WTC11 (cell line): ENCODE measurements around the gene EPHB3. TPM values are rescaled to one million over a fixed set of nuclear protein-coding genes. Genes with fewer than 3 reads are reported as not detected.

Source experiments
- ATAC-seq: fragments of 200-7000 bp; cut with Tn5 transposase; 2 replicates; pipeline ENCODE4 v1.10.0; 2021; ENCODE audit warnings: mild to moderate bottlenecking, moderate library complexity
- CTCF ChIA-PET: fragments of 300-600 bp; sonication (Branson Sonifier 250); formaldehyde crosslinking; loops from one replicate; lab custom pipeline; 2021; ENCODE audit warnings: antibody characterized with exemption; lab: Charles Lee
- POLR2A ChIA-PET: fragments of 350-600 bp; sonication (Branson Sonifier 250); formaldehyde crosslinking; loops from one replicate; lab custom pipeline; 2021; ENCODE audit warnings: antibody characterized with exemption; lab: Charles Lee
- DNase-seq: peaks from one replicate; pipeline ENCODE4 v3.0.0; 2021; ENCODE audit warnings: low spot score
- H3K27ac Mint-ChIP-seq: 2 replicates; pipeline ENCODE4 v1.8.0; 2021; ENCODE audit warnings: mixed read lengths
- H3K27me3 Mint-ChIP-seq: 2 replicates; pipeline ENCODE4 v1.8.0; 2021; ENCODE audit warnings: low read depth, mild to moderate bottlenecking, moderate library complexity, mixed read lengths
- H3K36me3 Mint-ChIP-seq: 2 replicates; pipeline ENCODE4 v1.8.0; 2021; ENCODE audit warnings: mixed read lengths
- H3K4me1 Mint-ChIP-seq: 2 replicates; pipeline ENCODE4 v1.8.0; 2022; ENCODE audit warnings: mixed read lengths
- H3K4me3 Mint-ChIP-seq: 2 replicates; pipeline ENCODE4 v1.8.0; 2021; ENCODE audit warnings: mild to moderate bottlenecking, moderate library complexity, mixed read lengths
- H3K9me3 Mint-ChIP-seq: 2 replicates; pipeline ENCODE4 v1.8.0; 2021; ENCODE audit warnings: mixed read lengths
- ATF1 ChIP-seq: sonication (generic); formaldehyde crosslinking; IDR thresholded peaks from 2 replicates; pipeline ENCODE4 v1.8.1; 2023; ENCODE audit warnings: mild to moderate bottlenecking, moderate library complexity, missing genetic modification reagents
- CREM ChIP-seq: sonication (generic); formaldehyde crosslinking; IDR thresholded peaks from 2 replicates; pipeline ENCODE4 v1.8.1; 2022; ENCODE audit warnings: mild to moderate bottlenecking, missing genetic modification reagents, moderate library complexity
- ELF4 ChIP-seq: sonication (generic); formaldehyde crosslinking; IDR thresholded peaks from 2 replicates; pipeline ENCODE4 v1.8.1; 2022; ENCODE audit warnings: low read depth, mild to moderate bottlenecking, moderate library complexity, missing genetic modification reagents
- ESRRA ChIP-seq: sonication (generic); formaldehyde crosslinking; IDR thresholded peaks from 2 replicates; pipeline ENCODE4 v1.8.1; 2022; ENCODE audit warnings: mild to moderate bottlenecking, missing genetic modification reagents, borderline replicate concordance
- FOXK1 ChIP-seq: sonication (generic); formaldehyde crosslinking; IDR thresholded peaks from 2 replicates; pipeline ENCODE4 v1.8.0; 2022; ENCODE audit warnings: mild to moderate bottlenecking, moderate library complexity, missing genetic modification reagents
- GTF2I ChIP-seq: fragments of 250-450 bp; sonication (Bioruptor Pico); conservative IDR thresholded peaks from 2 replicates; pipeline ENCODE4 v1.4.0; 2021; ENCODE audit warnings: mild to moderate bottlenecking
- RELA ChIP-seq: sonication (generic); formaldehyde crosslinking; IDR thresholded peaks from 2 replicates; pipeline ENCODE4 v1.8.1; 2022; ENCODE audit warnings: missing genetic modification reagents, mild to moderate bottlenecking, borderline replicate concordance
- TCF7 ChIP-seq: sonication (generic); formaldehyde crosslinking; IDR thresholded peaks from 2 replicates; pipeline ENCODE4 v1.8.0; 2022; ENCODE audit warnings: mild to moderate bottlenecking, low read depth, missing genetic modification reagents, moderate library complexity
- ZNF121 ChIP-seq: sonication (generic); formaldehyde crosslinking; IDR thresholded peaks from 2 replicates; pipeline ENCODE4 v1.8.0; 2023; ENCODE audit warnings: missing genetic modification reagents
- ZNF317 ChIP-seq: sonication (generic); formaldehyde crosslinking; IDR thresholded peaks from 2 replicates; pipeline ENCODE4 v1.8.1; 2023; ENCODE audit warnings: low read depth, mild to moderate bottlenecking, moderate library complexity, missing genetic modification reagents, borderline replicate concordance
- total RNA-seq: library from RNA; stranded (reverse); gene quantifications from 3 replicates; pipeline ENCODE4 v1.2.3, GENCODE V29; 2021
- TF ChIP-seq, protein P1 (sequence below): sonication (generic); formaldehyde crosslinking; IDR thresholded peaks from 2 replicates; pipeline ENCODE4 v1.8.1; 2022; ENCODE audit warnings: low read depth, mild to moderate bottlenecking, moderate library complexity, missing genetic modification reagents, borderline replicate concordance
- TF ChIP-seq, protein P2 (sequence below): fragments of 250-450 bp; sonication (Bioruptor Pico); IDR thresholded peaks from 2 replicates; pipeline ENCODE4 v2.1.2; 2022; ENCODE audit warnings: mild to moderate bottlenecking, moderate library complexity
- TF ChIP-seq, protein P3 (sequence below): sonication (generic); formaldehyde crosslinking; IDR thresholded peaks from 2 replicates; pipeline ENCODE4 v1.8.0; 2023; ENCODE audit warnings: missing genetic modification reagents, mild to moderate bottlenecking, borderline replicate concordance
- TF ChIP-seq, protein P4 (sequence below): sonication (generic); formaldehyde crosslinking; IDR thresholded peaks from 2 replicates; pipeline ENCODE4 v1.8.1; 2023; ENCODE audit warnings: mild to moderate bottlenecking, missing genetic modification reagents, moderate library complexity
- TF ChIP-seq, protein P5 (sequence below): sonication (generic); formaldehyde crosslinking; IDR thresholded peaks from 2 replicates; pipeline ENCODE4 v1.8.0; 2022; ENCODE audit warnings: missing genetic modification reagents

EPHB3 gene
- total RNA-seq, 1 experiment from 2014 or later, result 11.4 TPM

DNA sequence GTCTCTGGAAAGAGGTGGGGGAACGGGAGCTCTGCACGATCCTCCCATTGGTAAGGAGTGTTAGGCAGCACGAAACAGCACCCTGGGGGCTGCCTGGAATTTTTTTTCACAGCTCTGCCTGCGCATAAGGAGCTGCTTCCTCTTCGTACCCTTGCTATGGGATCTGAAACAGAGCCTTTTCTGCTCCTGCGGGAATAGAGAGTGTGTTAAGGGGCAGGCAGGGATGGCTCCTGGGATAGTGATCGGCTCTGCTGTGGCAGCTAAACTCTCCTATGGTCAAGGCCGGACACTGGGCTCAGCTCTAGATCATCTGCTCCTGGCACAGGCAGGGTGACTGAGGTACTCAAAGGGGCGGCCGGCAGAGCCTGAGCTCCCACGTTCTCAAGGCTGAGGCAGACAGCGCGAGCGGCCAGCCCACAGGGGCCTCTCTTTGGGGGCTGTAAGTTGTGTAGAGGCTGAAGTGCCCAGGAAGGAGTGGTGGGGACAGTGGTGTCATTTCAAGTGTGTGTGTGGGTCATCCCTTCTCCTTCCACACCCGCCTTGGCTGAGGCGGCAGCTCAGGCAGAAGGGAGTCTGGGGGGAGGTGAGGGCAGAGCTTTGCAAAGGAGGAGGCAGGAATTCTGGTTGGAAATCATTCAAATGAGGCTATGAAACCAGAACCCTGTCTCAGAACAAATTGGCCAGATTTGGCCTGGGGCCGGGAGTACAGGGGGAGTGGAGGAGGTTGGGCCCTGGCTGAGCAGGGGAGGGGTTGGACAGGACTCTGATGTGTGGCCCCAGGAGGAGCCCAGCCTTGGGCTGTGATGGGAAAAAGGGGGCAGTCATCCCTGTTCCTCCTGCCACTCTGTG, 31.0 kb downstream of the EPHB3 start:
- no peaks in the 10 kb centered on the region for H3K9me3 Mint-ChIP-seq
- DNase-seq (no peak), ATAC-seq (peak; percentile 27)
- peaks cover 54% of the 10 kb centered on the region for H3K4me1 Mint-ChIP-seq
- TF ChIP-seq GTF2I (CRISPR knock-in tag), result no peak
- TF ChIP-seq FOXK1 (CRISPR knock-in tag), result no peak
- TF ChIP-seq, protein P1, sequence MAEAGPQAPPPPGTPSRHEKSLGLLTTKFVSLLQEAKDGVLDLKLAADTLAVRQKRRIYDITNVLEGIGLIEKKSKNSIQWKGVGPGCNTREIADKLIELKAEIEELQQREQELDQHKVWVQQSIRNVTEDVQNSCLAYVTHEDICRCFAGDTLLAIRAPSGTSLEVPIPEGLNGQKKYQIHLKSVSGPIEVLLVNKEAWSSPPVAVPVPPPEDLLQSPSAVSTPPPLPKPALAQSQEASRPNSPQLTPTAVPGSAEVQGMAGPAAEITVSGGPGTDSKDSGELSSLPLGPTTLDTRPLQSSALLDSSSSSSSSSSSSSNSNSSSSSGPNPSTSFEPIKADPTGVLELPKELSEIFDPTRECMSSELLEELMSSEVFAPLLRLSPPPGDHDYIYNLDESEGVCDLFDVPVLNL (CRISPR knock-in tag), result no peak
- TF ChIP-seq, protein P2, sequence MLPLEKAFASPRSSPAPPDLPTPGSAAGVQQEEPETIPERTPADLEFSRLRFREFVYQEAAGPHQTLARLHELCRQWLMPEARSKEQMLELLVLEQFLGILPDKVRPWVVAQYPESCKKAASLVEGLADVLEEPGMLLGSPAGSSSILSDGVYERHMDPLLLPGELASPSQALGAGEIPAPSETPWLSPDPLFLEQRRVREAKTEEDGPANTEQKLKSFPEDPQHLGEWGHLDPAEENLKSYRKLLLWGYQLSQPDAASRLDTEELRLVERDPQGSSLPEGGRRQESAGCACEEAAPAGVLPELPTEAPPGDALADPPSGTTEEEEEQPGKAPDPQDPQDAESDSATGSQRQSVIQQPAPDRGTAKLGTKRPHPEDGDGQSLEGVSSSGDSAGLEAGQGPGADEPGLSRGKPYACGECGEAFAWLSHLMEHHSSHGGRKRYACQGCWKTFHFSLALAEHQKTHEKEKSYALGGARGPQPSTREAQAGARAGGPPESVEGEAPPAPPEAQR, result no peak
- no peak for TF ChIP-seq RELA (CRISPR knock-in tag)
- no peak for TF ChIP-seq ZNF121 (CRISPR knock-in tag)
- TF ChIP-seq, protein P3, sequence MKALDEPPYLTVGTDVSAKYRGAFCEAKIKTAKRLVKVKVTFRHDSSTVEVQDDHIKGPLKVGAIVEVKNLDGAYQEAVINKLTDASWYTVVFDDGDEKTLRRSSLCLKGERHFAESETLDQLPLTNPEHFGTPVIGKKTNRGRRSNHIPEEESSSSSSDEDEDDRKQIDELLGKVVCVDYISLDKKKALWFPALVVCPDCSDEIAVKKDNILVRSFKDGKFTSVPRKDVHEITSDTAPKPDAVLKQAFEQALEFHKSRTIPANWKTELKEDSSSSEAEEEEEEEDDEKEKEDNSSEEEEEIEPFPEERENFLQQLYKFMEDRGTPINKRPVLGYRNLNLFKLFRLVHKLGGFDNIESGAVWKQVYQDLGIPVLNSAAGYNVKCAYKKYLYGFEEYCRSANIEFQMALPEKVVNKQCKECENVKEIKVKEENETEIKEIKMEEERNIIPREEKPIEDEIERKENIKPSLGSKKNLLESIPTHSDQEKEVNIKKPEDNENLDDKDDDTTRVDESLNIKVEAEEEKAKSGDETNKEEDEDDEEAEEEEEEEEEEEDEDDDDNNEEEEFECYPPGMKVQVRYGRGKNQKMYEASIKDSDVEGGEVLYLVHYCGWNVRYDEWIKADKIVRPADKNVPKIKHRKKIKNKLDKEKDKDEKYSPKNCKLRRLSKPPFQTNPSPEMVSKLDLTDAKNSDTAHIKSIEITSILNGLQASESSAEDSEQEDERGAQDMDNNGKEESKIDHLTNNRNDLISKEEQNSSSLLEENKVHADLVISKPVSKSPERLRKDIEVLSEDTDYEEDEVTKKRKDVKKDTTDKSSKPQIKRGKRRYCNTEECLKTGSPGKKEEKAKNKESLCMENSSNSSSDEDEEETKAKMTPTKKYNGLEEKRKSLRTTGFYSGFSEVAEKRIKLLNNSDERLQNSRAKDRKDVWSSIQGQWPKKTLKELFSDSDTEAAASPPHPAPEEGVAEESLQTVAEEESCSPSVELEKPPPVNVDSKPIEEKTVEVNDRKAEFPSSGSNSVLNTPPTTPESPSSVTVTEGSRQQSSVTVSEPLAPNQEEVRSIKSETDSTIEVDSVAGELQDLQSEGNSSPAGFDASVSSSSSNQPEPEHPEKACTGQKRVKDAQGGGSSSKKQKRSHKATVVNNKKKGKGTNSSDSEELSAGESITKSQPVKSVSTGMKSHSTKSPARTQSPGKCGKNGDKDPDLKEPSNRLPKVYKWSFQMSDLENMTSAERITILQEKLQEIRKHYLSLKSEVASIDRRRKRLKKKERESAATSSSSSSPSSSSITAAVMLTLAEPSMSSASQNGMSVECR (CRISPR knock-in tag), result no peak
- TF ChIP-seq ELF4 (CRISPR knock-in tag), result no peak
- TF ChIP-seq, protein P4, sequence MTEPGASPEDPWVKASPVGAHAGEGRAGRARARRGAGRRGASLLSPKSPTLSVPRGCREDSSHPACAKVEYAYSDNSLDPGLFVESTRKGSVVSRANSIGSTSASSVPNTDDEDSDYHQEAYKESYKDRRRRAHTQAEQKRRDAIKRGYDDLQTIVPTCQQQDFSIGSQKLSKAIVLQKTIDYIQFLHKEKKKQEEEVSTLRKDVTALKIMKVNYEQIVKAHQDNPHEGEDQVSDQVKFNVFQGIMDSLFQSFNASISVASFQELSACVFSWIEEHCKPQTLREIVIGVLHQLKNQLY (CRISPR knock-in tag), result no peak
- TF ChIP-seq, protein P5, sequence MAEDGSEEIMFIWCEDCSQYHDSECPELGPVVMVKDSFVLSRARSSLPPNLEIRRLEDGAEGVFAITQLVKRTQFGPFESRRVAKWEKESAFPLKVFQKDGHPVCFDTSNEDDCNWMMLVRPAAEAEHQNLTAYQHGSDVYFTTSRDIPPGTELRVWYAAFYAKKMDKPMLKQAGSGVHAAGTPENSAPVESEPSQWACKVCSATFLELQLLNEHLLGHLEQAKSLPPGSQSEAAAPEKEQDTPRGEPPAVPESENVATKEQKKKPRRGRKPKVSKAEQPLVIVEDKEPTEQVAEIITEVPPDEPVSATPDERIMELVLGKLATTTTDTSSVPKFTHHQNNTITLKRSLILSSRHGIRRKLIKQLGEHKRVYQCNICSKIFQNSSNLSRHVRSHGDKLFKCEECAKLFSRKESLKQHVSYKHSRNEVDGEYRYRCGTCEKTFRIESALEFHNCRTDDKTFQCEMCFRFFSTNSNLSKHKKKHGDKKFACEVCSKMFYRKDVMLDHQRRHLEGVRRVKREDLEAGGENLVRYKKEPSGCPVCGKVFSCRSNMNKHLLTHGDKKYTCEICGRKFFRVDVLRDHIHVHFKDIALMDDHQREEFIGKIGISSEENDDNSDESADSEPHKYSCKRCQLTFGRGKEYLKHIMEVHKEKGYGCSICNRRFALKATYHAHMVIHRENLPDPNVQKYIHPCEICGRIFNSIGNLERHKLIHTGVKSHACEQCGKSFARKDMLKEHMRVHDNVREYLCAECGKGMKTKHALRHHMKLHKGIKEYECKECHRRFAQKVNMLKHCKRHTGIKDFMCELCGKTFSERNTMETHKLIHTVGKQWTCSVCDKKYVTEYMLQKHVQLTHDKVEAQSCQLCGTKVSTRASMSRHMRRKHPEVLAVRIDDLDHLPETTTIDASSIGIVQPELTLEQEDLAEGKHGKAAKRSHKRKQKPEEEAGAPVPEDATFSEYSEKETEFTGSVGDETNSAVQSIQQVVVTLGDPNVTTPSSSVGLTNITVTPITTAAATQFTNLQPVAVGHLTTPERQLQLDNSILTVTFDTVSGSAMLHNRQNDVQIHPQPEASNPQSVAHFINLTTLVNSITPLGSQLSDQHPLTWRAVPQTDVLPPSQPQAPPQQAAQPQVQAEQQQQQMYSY (CRISPR knock-in tag), result no peak
- no peak for TF ChIP-seq TCF7 (CRISPR knock-in tag)
- TF ChIP-seq ATF1, result no peak
- no peak for TF ChIP-seq ZNF317
- TF ChIP-seq CREM (CRISPR knock-in tag), result no peak
- TF ChIP-seq ESRRA (CRISPR knock-in tag), result no peak
- no peak overlapping the region; the same call in 1 of the 2 replicates for H3K4me3 Mint-ChIP-seq
- CTCF ChIA-PET, result interaction anchor here (0.7 to 2.4 kb wide), 9 partner anchors 9 to 156 kb away, joined by 3 to 20 read pairs (median 4); partner anchors contain the start of gene EPHB3
- H3K27me3 Mint-ChIP-seq, result peaks cover 35% of the 10 kb centered on the region
- H3K27ac Mint-ChIP-seq, result no peak overlapping the region
- H3K36me3 Mint-ChIP-seq, result no peaks in the 10 kb centered on the region
- POLR2A ChIA-PET, result interaction anchor here (0.6 to 1.1 kb wide), 4 partner anchors 10 to 912 kb away, joined by 3 to 7 read pairs (median 3); no protein-coding TSS in a partner anchor
